HEK293 (cell line): ENCODE measurements around the gene LCMT2.

ENCODE experiments used
- CTCF ChIA-PET: fragments of 350-600 bp; formaldehyde crosslinking; extraction: SDS; loops from one replicate; lab custom pipeline; 2021; ENCODE audit warnings: antibody characterized with exemption; lab: Yijun Ruan, JAX
- POLR2A ChIA-PET: fragments of 300-600 bp; formaldehyde crosslinking; extraction: SDS; loops from one replicate; lab custom pipeline; 2020; ENCODE audit warnings: antibody characterized with exemption, inconsistent platforms; lab: Yijun Ruan, JAX
- H3K27ac ChIP-seq: fragments of 200-500 bp; sonication (Bioruptor generic); 2 replicates; pipeline ENCODE4 v1.5.1; 2014; ENCODE audit warnings: low read depth, low read length, control low read depth, inconsistent platforms; ENCODE audit errors: extremely low read depth
- H3K36me3 ChIP-seq, 2 experiments: fragments of 200-500 bp in 1 of 2; sonication (Bioruptor generic) in 1 of 2; 1 replicate in 1 of 2; 2 replicates in 1 of 2; pipeline ENCODE4 v1.5.1; 2014 to 2017; ENCODE audit warnings: inconsistent platforms in 2 of 2, low read length in 2 of 2; ENCODE audit not compliant: control insufficient read depth in 2 of 2, insufficient read depth in 1 of 2
- H3K4me1 ChIP-seq: fragments of 200-500 bp; sonication (Bioruptor generic); 2 replicates; pipeline ENCODE4 v1.5.1; 2014; ENCODE audit warnings: mild to moderate bottlenecking, low read length, inconsistent platforms; ENCODE audit not compliant: control insufficient read depth, insufficient read depth
- H3K4me3 ChIP-seq: 2 replicates; pipeline ENCODE4 v1.5.1; 2011; ENCODE audit warnings: low read depth, mild to moderate bottlenecking, control low read depth, low read length, moderate library complexity
- H3K9me3 ChIP-seq: fragments of 200-500 bp; sonication (Bioruptor generic); 2 replicates; pipeline ENCODE4 v1.5.1; 2014; ENCODE audit warnings: low read depth, low read length, inconsistent platforms; ENCODE audit not compliant: control insufficient read depth, insufficient read depth
- BCL11B ChIP-seq: fragments of 450-650 bp; formaldehyde crosslinking; IDR thresholded peaks from 2 replicates; pipeline ENCODE4 v1.5.1; 2016; ENCODE audit warnings: low read depth, missing biosample characterization, missing genetic modification characterization
- BCL6B ChIP-seq: fragments of 450-650 bp; formaldehyde crosslinking; IDR thresholded peaks from 2 replicates; pipeline ENCODE4 v1.5.1; 2017; ENCODE audit warnings: missing biosample characterization, missing genetic modification characterization
- SALL2 ChIP-seq: fragments of 450-650 bp; formaldehyde crosslinking; IDR thresholded peaks from 2 replicates; pipeline ENCODE4 v1.5.0; 2017; ENCODE audit warnings: missing biosample characterization, mild to moderate bottlenecking, missing genetic modification characterization, borderline replicate concordance
- SCRT2 ChIP-seq: fragments of 450-650 bp; formaldehyde crosslinking; IDR thresholded peaks from 2 replicates; pipeline ENCODE4 v1.5.1; 2016; ENCODE audit warnings: missing biosample characterization, missing genetic modification characterization
- WT1 ChIP-seq: fragments of 450-650 bp; formaldehyde crosslinking; IDR thresholded peaks from 2 replicates; pipeline ENCODE4 v1.5.1; 2016; ENCODE audit warnings: missing biosample characterization, missing genetic modification characterization
- ZBTB1 ChIP-seq: fragments of 450-650 bp; formaldehyde crosslinking; IDR thresholded peaks from 2 replicates; pipeline ENCODE4 v1.5.1; 2016; ENCODE audit warnings: missing biosample characterization, missing genetic modification characterization
- ZBTB8A ChIP-seq: fragments of 450-650 bp; formaldehyde crosslinking; IDR thresholded peaks from 2 replicates; pipeline ENCODE4 v1.5.1; 2016; ENCODE audit warnings: missing biosample characterization, missing genetic modification characterization
- ZNF121 ChIP-seq: fragments of 450-650 bp; formaldehyde crosslinking; IDR thresholded peaks from 2 replicates; pipeline ENCODE4 v1.5.1; 2016; ENCODE audit warnings: missing biosample characterization, missing genetic modification characterization
- ZNF140 ChIP-seq: fragments of 450-650 bp; formaldehyde crosslinking; IDR thresholded peaks from 2 replicates; pipeline ENCODE4 v1.5.1; 2016; ENCODE audit warnings: missing biosample characterization, missing genetic modification characterization
- ZNF2 ChIP-seq: fragments of 450-650 bp; formaldehyde crosslinking; IDR thresholded peaks from 2 replicates; pipeline ENCODE4 v1.5.1; 2016; ENCODE audit warnings: missing biosample characterization, missing genetic modification characterization
- ZNF214 ChIP-seq: fragments of 450-650 bp; formaldehyde crosslinking; IDR thresholded peaks from 2 replicates; pipeline ENCODE4 v1.5.1; 2017; ENCODE audit warnings: missing biosample characterization, mild to moderate bottlenecking, missing genetic modification characterization, borderline replicate concordance
- ZNF221 ChIP-seq: fragments of 450-650 bp; formaldehyde crosslinking; IDR thresholded peaks from 2 replicates; pipeline ENCODE4 v1.5.1; 2017; ENCODE audit warnings: missing biosample characterization, missing genetic modification characterization, borderline replicate concordance
- ZNF324 ChIP-seq: fragments of 450-650 bp; formaldehyde crosslinking; IDR thresholded peaks from 2 replicates; pipeline ENCODE4 v1.5.1; 2016; ENCODE audit warnings: missing biosample characterization, missing genetic modification characterization
- ZNF394 ChIP-seq: fragments of 450-650 bp; formaldehyde crosslinking; IDR thresholded peaks from 2 replicates; pipeline ENCODE4 v1.5.1; 2016; ENCODE audit warnings: missing biosample characterization, missing genetic modification characterization, mild to moderate bottlenecking, moderate library complexity, borderline replicate concordance
- ZNF558 ChIP-seq: fragments of 450-650 bp; formaldehyde crosslinking; IDR thresholded peaks from 2 replicates; pipeline ENCODE4 v1.5.1; 2016; ENCODE audit warnings: missing biosample characterization, missing genetic modification characterization
- ZNF626 ChIP-seq: fragments of 450-650 bp; sonication (Bioruptor Pico); formaldehyde crosslinking; IDR thresholded peaks from 2 replicates; pipeline ENCODE4 v1.5.1; 2018; ENCODE audit warnings: missing biosample characterization, missing genetic modification characterization, inconsistent platforms
- ZNF792 ChIP-seq: fragments of 450-650 bp; formaldehyde crosslinking; IDR thresholded peaks from 2 replicates; pipeline ENCODE4 v1.5.1; 2016; ENCODE audit warnings: missing biosample characterization, missing genetic modification characterization
- ZNF830 ChIP-seq: fragments of 450-650 bp; IDR thresholded peaks from 2 replicates; pipeline ENCODE4 v1.5.0; 2018; ENCODE audit warnings: missing biosample characterization, missing genetic modification characterization, low read depth, mild to moderate bottlenecking, moderate library complexity
- ZNF837 ChIP-seq: fragments of 450-650 bp; formaldehyde crosslinking; IDR thresholded peaks from 2 replicates; pipeline ENCODE4 v1.5.1; 2016; ENCODE audit warnings: missing biosample characterization, missing genetic modification characterization
- ZSCAN18 ChIP-seq: fragments of 450-650 bp; formaldehyde crosslinking; IDR thresholded peaks from 2 replicates; pipeline ENCODE4 v1.5.1; 2016; ENCODE audit warnings: missing biosample characterization, missing genetic modification characterization
- ZXDB ChIP-seq: fragments of 450-650 bp; formaldehyde crosslinking; IDR thresholded peaks from 2 replicates; pipeline ENCODE4 v1.5.1; 2016; ENCODE audit warnings: missing biosample characterization, missing genetic modification characterization
- TF ChIP-seq, protein P1 (sequence below): fragments of 450-650 bp; formaldehyde crosslinking; IDR thresholded peaks from 2 replicates; pipeline ENCODE4 v1.5.1; 2016; ENCODE audit warnings: missing biosample characterization, missing genetic modification characterization
- TF ChIP-seq, protein P2 (sequence below): fragments of 450-650 bp; IDR thresholded peaks from 2 replicates; pipeline ENCODE4 v1.5.1; 2018; ENCODE audit warnings: missing biosample characterization, mild to moderate bottlenecking, missing genetic modification characterization
- TF ChIP-seq, protein P3 (sequence below): fragments of 450-650 bp; formaldehyde crosslinking; IDR thresholded peaks from 2 replicates; pipeline ENCODE4 v1.5.1; 2017; ENCODE audit warnings: missing biosample characterization, missing genetic modification characterization
- TF ChIP-seq, protein P4 (sequence below): fragments of 450-650 bp; formaldehyde crosslinking; IDR thresholded peaks from 2 replicates; pipeline ENCODE4 v1.5.1; 2016; ENCODE audit warnings: missing biosample characterization, missing genetic modification characterization
- TF ChIP-seq, protein P5 (sequence below): fragments of 450-650 bp; formaldehyde crosslinking; IDR thresholded peaks from 2 replicates; pipeline ENCODE4 v1.5.1; 2016; ENCODE audit warnings: missing biosample characterization, missing genetic modification characterization

The LCMT2 gene

DNA sequence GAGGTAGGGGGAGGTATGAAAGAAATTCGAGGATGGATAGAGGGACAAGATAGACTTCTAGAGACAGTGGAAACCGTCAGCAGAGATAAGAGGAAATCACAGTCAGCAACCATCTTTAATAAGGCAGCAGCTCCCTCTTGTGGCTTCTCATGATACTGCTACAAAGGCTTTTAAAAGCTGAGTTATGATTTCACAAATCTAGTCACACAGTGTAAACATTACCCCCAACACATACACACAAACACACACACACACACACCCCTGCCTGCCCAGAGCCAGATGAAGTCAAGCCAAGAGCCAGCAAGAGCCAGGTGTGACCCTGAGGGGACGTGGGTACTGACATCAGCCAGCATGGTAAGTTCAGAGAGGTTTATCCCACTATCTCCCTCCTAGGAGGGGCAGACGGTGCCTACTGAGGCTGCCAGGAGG is 44.8 kb downstream of the LCMT2 start (continued):
- no peak for TF ChIP-seq BCL6B (tag by site-specific recombination)
- TF ChIP-seq SALL2: no peak
- TF ChIP-seq BCL11B: no peak
- TF ChIP-seq ZNF140 (tag by site-specific recombination): no peak
- no peak for TF ChIP-seq ZNF394
- no peak for TF ChIP-seq ZNF792 (tag by site-specific recombination)
- TF ChIP-seq, protein P1, sequence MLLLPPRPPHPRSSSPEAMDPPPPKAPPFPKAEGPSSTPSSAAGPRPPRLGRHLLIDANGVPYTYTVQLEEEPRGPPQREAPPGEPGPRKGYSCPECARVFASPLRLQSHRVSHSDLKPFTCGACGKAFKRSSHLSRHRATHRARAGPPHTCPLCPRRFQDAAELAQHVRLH: no peak
- TF ChIP-seq ZNF837: no peak
- TF ChIP-seq ZBTB1 (tag by site-specific recombination): no peak
- no peak for TF ChIP-seq SCRT2 (tag by site-specific recombination)

DNA sequence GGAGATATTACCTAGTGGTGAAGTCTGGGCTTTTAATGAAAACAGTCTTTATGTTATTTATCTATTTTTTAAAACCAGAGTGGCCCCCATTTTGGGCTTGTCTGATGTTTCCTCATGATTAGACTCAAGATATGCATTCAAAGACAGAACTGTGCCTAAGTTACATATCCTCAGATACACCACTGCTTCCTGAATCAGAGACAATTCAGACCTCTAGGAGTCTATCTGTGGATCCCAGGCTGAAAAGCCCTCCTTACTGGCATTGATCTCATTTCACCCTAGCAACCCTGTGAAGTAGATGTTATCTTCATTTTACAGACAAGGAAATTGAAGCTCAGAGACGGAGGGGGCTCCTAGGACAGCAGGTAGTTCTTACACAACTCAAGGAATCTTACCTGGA is 46.8 kb downstream of the LCMT2 start:
- Histone ChIP-seq H3K36me3 (no peaks in the 10 kb centered on the region), H3K9me3 (no peaks in the 10 kb centered on the region), H3K4me1 (no peaks in the 10 kb centered on the region), H3K27ac (no peak overlapping the region), H3K4me3 (no peak overlapping the region)
- POLR2A ChIA-PET: no interaction called here
- CTCF ChIA-PET: interaction anchor here (0.6 to 5.3 kb wide), 3 partner anchors 51 to 104 kb away, joined by 3 to 50 read pairs (median 4); no protein-coding TSS in a partner anchor
- TF ChIP-seq, protein P2, sequence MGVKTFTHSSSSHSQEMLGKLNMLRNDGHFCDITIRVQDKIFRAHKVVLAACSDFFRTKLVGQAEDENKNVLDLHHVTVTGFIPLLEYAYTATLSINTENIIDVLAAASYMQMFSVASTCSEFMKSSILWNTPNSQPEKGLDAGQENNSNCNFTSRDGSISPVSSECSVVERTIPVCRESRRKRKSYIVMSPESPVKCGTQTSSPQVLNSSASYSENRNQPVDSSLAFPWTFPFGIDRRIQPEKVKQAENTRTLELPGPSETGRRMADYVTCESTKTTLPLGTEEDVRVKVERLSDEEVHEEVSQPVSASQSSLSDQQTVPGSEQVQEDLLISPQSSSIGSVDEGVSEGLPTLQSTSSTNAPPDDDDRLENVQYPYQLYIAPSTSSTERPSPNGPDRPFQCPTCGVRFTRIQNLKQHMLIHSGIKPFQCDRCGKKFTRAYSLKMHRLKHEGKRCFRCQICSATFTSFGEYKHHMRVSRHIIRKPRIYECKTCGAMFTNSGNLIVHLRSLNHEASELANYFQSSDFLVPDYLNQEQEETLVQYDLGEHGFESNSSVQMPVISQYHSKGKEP (tag by site-specific recombination): no peak
- TF ChIP-seq ZNF214 (tag by site-specific recombination) (no peak), ZSCAN18 (tag by site-specific recombination) (no peak), ZNF121 (no peak), ZXDB (tag by site-specific recombination) (no peak), ZNF221 (tag by site-specific recombination) (no peak), ZNF324 (no peak), ZBTB8A (no peak), ZNF2 (tag by site-specific recombination) (no peak), BCL11B (no peak), ZNF558 (tag by site-specific recombination) (no peak), ZNF626 (tag by site-specific recombination) (no peak), WT1 (tag by site-specific recombination) (no peak), ZNF830 (tag by site-specific recombination) (no peak)
- TF ChIP-seq, protein P3, sequence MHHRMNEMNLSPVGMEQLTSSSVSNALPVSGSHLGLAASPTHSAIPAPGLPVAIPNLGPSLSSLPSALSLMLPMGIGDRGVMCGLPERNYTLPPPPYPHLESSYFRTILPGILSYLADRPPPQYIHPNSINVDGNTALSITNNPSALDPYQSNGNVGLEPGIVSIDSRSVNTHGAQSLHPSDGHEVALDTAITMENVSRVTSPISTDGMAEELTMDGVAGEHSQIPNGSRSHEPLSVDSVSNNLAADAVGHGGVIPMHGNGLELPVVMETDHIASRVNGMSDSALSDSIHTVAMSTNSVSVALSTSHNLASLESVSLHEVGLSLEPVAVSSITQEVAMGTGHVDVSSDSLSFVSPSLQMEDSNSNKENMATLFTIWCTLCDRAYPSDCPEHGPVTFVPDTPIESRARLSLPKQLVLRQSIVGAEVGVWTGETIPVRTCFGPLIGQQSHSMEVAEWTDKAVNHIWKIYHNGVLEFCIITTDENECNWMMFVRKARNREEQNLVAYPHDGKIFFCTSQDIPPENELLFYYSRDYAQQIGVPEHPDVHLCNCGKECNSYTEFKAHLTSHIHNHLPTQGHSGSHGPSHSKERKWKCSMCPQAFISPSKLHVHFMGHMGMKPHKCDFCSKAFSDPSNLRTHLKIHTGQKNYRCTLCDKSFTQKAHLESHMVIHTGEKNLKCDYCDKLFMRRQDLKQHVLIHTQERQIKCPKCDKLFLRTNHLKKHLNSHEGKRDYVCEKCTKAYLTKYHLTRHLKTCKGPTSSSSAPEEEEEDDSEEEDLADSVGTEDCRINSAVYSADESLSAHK (tag by site-specific recombination): no peak
- TF ChIP-seq, protein P4, sequence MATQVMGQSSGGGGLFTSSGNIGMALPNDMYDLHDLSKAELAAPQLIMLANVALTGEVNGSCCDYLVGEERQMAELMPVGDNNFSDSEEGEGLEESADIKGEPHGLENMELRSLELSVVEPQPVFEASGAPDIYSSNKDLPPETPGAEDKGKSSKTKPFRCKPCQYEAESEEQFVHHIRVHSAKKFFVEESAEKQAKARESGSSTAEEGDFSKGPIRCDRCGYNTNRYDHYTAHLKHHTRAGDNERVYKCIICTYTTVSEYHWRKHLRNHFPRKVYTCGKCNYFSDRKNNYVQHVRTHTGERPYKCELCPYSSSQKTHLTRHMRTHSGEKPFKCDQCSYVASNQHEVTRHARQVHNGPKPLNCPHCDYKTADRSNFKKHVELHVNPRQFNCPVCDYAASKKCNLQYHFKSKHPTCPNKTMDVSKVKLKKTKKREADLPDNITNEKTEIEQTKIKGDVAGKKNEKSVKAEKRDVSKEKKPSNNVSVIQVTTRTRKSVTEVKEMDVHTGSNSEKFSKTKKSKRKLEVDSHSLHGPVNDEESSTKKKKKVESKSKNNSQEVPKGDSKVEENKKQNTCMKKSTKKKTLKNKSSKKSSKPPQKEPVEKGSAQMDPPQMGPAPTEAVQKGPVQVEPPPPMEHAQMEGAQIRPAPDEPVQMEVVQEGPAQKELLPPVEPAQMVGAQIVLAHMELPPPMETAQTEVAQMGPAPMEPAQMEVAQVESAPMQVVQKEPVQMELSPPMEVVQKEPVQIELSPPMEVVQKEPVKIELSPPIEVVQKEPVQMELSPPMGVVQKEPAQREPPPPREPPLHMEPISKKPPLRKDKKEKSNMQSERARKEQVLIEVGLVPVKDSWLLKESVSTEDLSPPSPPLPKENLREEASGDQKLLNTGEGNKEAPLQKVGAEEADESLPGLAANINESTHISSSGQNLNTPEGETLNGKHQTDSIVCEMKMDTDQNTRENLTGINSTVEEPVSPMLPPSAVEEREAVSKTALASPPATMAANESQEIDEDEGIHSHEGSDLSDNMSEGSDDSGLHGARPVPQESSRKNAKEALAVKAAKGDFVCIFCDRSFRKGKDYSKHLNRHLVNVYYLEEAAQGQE (tag by site-specific recombination): no peak
- TF ChIP-seq, protein P5, sequence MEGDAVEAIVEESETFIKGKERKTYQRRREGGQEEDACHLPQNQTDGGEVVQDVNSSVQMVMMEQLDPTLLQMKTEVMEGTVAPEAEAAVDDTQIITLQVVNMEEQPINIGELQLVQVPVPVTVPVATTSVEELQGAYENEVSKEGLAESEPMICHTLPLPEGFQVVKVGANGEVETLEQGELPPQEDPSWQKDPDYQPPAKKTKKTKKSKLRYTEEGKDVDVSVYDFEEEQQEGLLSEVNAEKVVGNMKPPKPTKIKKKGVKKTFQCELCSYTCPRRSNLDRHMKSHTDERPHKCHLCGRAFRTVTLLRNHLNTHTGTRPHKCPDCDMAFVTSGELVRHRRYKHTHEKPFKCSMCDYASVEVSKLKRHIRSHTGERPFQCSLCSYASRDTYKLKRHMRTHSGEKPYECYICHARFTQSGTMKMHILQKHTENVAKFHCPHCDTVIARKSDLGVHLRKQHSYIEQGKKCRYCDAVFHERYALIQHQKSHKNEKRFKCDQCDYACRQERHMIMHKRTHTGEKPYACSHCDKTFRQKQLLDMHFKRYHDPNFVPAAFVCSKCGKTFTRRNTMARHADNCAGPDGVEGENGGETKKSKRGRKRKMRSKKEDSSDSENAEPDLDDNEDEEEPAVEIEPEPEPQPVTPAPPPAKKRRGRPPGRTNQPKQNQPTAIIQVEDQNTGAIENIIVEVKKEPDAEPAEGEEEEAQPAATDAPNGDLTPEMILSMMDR (tag by site-specific recombination): no peak
